GM18870 (cell line): ENCODE data around the gene RIPK4.

ENCODE experiments used
- ATAC-seq: cut with Tn5 transposase; IDR thresholded peaks from one replicate; pipeline ENCODE4 v1.9.1; 2021; ENCODE audit warnings: moderate library complexity; ENCODE audit not compliant: unreplicated experiment

The RIPK4 gene

DNA sequence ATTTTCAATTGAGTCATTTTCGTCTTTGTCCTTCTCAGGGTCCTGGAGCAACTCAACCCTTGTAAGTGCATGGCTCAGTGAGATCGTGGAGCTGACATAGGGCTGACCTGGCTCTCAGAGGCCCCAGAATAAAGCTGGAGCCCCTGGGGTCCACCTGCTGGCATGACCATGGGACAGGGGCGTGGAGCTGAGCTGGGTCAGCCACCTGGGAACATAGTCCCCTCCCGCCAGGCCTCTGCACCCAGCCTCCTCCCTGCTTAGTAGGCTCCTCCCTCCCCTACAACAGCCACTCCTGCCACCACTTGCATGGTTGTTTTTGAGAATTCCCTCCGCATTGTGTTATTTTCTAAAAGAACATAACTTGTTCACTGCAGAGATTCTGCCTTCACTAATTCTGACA, 3.1 kb upstream of the RIPK4 start:
- no peak for ATAC-seq

DNA sequence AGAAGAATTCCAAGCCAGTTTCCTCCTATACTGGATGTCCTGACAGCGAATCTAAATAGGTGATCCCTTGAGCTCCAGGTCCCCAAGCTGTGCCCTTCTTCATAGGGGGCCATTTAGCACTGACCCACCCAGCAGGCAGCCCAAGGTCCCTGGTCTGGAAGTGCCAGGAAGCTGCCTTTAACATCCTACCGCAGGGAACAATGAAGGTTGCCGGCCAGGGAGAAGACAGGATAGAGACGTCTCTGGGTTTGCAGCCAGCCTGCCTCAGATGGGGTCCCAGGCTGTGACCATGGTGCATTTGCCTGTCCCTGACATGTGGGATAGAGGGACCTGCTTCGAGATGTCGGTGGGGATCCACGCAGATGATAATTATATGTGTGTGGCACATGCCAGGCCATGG, 2.7 kb upstream of the RIPK4 start:
- no peak for ATAC-seq

DNA sequence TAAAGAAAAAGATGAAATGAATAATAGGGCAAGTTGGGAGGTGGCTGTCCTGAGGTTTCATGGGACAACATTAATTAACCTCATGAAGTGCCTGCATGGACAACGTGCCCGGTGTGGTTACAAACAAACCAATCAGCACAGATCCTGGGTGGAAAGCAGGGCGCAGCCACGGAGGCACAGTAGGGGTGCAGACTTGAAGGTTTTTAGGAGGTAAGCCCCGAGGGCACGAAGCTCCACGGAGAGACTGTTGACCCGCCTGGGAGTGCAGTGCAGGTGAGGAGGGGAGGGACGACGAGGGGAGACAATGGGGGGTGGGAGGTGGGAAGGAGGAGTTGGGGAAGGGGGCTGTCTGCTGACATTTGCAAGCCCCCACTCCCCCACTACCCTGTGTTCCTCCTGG, 2.3 kb upstream of the RIPK4 start:
- no peak for ATAC-seq

DNA sequence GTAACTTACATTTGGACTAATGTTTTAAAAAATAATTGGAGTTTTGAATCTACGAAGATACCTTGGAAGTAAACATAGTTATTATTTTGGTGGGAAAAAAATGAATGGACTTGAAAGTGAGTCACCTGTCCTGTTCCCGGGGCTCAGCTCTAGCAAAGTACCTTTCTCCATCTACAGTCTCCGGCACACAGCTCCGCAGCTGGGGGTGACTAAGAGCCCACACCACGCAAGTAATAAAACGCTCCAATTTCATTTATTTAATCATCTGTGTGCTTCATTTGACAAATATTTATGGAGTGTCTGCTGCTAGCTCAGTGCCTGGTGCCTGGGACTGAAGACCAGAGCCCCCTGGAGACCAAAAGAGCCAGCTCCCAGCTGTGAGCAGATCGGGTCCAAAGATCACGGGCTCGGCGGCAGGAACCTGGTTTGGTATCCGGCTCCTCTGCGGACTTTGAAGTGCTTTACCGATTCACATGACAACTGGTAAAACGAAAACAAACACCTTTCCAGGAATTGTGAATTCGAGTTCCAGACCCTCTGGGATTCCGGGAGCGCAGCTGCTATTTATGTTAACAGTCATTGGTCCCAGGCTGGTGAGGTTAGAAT, 1.7 kb upstream of the RIPK4 start:
- no peak for ATAC-seq

DNA sequence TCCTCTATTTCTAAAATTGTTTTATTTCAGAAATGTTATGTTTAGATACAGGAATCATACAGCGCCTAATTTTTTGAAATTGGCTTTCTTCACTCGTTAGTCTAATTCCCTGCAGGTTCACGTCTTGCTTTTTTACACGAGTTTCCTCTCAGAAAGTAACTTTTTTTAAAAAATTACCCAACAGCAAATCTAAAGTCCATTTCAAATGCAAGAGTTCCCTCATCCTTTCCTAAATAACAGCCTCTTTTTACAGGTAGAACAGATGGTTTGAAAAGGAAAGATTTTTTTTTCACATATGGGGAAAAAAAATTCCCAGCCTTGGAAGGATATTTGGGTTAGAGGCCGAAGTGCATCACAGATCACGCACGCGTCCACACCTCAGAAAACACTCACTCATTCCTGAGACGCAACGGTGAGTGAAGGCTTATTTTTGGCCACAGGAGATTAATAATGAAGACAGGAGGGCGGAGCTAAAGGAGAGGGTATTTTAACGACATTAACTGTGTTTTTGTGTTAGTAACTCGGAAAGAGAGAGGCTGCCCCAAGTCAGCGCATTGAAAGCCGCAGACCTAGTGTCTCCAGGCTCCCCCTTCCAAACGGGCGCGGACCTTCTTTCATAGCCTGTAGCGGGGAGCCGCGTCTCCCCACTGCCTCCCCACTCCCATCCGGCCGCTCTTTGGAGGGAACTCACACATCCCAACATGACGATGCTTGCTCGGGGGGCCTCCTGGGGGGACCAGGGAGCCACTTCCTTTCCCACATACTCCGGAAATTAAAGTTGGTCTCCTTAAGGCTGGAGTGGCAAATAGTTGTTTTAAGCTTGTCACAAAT, 969 bp upstream of the RIPK4 start:
- no peak for ATAC-seq

DNA sequence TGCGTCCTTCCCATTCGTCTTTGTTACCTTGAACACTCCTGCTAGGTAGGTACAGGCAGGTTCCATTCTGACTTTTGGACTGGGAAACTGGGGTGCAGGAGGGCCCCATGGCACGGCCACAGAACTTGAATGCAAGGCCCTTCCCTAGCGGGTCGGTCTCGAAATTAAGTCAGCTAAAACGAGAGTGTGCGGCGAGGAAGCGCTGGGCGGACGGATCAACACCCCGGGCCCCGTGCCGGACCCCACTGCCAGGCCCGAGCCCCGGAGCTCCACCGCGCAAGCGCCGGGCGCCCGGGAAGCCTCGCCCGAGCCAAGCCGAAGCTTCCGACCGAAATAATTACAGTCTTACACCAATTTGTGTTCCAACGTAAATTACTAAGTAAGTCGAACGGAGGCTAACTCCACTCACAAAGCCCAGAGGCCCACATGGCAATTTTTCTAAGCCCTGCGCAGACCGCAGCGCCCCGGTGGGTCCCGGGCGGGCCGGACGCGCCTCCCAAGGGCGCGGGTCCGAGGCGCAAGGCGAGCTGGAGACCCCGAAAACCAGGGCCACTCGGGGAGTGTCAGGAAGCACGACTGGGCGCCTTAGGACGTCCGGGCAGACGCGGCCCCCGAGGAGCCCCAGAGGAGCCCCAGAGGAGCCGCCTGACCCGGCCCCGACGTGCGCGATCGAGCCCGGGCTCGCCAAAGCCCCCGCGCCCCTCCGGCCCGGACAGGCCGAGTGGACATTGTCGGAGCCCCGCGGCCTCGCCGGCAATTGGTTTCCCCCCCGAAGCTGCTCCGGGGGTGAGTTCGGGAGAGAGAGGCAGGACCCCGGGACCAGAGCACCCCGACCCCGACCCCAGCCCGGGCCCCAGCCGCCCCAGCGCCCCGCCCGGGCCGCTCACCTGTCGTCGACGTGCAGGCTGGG, 624 bp downstream of the RIPK4 start:
- no peak for ATAC-seq

DNA sequence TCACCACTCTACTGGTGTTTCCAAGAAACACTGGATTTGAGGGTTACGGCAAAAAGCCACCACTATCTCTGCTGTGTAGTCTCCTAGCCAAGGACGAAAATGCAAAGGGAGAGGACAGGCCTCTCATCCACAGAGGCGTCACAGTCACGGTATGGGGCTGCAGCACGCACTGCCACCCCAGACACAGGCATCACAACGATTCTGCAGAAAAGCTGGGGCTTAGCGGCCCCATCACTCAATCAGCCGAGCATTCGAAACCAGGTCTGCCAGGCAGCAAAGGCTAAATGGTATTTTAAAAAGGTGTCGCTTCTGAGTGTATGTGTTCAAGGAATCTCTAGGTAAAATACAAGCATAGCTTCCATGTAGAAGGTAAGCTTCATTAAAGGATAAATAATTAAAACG, 1.4 kb downstream of the RIPK4 start:
- no peak for ATAC-seq

DNA sequence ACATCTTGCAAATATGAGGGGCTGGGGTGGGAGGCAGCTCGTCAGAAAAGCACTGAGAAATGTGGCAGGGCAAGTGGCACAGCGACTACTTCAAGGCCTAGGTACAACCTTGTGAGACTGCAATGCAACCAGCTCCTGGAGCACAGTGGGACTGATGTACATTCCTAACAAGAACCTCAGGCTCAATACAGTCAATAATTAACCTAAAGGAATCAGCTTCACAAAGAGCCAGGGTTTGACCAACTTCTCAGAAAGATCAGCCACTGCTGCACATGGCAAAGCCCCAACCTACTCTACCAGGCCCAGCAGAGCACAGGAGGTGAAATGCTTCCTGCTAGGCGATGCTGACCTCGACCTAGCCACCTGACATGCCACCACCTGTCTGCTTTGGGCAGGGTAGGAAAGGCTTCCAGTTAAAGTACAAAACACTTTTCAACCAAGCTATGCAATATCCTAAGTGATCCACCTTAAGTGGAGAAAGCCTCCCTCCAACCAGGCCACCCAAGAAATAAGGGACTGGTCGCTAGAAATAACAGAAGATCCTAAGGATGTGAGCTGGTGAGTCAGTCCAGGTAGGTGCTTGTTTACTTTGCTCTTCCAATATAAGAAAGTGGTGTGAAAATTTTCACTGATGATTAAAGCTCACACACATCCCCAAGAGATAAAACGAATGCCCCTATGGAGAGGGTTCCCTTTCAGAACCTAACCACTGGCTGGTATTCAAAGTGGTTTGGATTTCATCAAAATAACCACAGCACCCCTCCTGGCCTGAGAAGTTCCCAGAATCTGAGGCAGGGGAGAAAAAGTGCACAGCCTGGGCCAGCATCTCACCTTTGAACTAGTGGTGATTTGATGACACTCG, 2.1 kb downstream of the RIPK4 start:
- ATAC-seq: no peak

DNA sequence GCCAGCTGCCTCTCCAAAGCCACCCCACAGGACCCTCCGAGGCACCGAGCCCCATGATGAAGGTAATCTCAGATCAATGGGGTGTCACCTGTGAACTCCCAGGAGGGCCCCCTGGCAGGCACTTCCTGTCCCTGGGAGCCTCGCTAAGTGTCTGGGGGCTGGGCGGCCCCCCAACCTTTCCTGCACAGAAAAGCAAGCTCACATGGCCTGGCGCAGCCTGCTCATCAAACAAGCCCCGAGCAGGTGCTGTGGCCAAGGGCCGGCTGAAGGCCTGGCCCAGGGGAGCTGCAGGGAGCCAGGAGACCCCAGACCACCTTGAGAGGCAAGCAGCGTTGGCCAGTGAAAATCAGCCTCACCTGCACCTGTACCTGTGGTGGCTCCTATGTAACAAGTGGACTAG, 2.9 kb downstream of the RIPK4 start:
- no peak for ATAC-seq

DNA sequence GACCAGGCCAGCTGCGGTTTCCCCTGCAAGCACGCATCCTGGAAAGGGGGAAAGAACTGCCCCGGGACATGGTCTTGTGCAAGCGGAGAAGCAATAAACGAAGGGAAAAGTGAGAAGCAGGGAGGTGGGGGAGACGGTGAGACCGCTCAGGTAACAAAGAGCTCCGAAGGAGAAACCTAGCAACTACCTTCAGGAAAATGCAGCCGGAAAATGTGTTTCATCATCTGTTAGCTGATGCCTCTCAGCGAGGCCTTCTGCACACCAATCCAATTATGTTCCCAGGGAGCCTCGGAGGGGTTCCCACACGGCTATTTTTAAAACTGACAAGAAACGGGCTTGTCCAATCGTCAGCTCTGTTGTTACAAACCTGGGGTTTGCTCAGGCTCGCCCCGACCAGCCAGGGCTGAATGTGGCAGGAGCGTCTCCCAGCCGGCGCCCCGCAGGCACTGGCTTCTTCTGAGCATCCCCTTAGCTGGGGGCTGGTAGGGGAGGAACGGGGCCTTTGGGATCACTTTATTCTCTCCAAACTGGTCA, 3.4 kb downstream of the RIPK4 start:
- no peak for ATAC-seq

DNA sequence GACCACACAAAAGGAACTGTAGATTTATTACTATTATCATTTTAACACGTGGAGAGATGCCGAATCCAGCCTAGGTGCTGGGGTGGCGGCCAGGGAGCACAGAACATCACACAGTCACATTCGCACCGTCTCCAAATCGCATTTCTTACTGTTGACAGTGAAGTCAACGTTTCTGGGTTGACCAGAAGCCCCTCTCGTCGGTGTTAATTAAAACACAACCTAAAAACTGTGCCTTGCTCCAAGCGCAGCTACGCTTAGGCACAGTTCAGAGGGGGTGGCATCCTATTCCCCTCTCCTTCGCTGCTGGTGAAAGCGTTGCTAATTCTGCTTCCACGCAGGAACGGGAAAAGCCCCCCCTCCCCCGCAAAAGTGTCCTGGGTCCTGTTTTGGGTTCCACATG, 4.1 kb downstream of the RIPK4 start:
- no peak for ATAC-seq

DNA sequence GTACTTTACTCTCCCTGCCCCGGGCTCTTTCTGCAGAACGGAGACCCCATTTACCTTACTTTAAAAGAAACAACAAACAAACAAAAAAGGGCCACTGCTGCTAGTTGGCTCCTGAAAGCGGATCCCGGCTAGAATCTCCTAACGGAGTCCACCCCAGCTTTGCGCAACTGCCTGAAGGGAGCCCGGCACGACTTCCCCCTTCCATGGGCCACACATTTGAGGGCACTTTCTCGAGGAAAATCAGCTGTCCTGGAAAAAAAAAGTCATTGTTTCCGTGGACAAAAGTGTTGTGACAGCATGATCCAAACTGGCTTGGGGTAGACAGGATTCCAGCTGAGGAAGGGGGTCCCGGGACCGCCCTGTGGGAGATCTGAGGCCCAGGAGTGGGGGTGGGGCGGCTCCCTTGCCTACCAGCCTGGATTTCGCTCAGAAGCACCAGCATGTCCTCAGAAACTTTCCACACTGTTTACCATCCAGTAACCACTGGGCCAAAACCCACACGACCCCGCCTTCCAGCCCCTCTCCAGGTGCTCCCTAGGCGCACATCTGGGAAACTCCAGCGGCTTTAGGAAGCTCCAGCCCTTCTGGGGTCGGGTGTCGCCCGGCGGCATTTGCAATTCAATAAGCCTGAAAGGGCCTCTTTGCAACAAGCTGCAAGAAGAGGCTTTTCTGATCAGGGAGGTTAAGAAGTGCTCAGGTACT, 4.8 kb downstream of the RIPK4 start:
- ATAC-seq: no peak

DNA sequence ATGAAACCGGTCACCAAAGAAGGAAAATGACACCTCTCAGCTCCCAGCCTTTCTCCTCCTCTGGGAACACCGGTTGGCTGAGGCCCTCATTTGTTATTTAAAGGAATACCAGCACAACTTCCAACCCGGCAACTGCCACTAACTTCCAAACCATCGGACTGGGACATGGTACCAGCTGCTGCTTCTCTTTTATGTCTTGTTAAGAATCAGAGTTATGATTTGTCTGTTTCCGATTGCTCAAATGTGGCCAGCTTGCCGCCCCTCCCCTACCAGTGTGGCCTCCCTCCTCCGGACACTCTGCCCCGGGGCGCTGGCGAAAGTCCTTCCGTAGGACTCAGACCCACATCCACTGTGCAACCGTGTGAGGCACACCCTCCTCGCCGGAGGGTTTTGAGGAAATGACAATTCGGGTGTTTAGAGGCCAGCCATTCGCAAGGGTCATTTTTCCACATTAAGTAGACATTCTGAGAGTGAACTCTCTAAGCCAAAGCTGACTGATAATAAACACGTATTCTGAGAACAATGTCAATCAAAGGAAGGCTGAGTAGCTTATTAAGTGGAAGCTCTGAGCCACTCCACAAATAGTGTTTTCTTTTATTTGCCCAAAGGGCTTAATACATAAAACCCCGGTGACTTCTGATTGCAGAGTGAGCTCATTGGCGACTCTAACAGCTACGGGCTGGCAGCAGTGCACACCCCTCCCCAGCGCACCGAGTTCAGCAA, 5.5 kb downstream of the RIPK4 start:
- no peak for ATAC-seq

DNA sequence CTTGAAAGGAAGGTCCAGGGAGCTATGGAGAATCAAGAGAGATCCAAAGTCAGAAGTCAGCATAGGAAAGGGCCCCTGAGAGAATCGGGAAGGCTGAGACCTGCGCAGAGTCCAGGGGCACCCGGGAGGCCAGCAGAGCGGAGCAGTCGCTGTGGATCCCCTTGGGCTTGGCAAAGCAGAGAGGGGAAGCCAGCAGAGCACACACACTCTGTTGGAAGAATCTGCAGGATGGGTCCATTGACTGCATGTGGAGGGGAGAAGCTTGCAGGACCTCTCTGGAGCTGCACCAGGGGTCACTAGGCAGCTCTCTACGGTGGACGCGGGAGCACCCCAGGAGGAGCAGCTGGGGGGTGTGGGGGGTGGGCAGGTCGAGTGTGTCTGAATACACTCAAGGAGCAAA, 6.4 kb downstream of the RIPK4 start:
- no peak for ATAC-seq

DNA sequence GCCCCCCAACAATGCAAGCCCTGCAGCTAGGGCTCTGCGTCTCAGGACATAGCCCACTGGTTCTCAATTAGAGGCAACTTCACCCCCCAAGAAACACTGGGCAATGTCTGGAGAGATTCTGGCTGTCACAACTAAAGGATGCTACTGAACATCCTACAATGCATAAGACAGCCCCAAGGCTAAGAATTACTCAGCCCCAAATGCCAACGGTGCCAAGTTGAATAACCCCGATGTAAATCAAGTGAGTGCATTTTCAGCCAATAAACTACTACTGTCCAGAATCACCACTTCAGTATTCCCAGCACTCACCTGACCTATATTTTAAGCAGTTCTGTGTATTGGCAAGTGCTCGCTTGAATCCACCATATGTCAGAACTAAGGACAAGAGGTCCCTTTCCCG, 6.9 kb downstream of the RIPK4 start:
- no peak for ATAC-seq

DNA sequence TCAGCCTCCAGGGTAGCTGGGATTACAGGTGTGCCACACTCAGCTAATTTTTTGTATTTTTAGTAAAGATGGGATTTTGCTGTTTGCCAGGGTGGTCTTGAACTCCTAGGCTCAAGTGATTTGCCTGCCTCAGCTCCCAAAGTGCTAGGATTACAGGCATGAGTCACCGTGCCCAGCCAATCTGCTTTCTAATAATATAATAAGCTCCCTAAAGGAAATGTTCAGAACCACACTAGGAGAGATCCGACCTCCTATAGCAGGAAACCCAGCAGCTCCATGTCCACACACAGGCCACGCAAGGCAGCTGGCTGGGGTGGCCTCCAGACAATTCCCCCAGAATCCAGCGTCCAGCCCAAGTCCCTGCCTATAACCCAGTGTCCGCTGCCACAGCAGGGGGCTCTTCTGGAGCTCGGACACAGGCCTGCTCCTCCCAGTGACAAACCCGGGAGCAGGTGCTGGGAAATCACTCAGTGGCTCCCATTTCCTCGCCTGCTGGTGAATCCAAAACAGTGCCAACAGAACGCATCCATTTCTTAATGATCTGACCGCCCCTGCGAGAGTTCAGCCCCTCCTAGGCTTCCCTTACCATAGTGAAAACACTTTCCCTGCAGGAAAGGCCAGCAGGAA, 7.5 kb downstream of the RIPK4 start:
- ATAC-seq: no peak

DNA sequence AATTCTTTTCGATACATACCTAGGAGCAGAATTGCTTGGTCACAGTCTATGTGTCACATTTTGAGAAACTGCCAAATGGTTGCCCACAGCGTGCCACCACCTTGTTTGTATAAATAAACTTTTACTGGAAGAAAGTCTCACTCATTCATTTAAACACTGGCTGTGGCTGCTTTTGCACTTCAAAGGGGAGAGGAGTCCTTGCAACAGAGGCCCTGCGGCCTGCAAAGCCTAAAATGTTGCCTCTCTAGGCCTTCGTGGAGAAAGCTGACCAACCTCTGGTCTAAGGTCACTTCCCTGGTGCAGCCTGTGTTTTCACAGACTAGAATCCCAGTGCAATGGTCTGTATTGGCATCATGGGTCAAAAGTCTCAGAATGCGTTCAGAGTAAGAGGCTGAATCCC, 8.3 kb downstream of the RIPK4 start:
- ATAC-seq: no peak

DNA sequence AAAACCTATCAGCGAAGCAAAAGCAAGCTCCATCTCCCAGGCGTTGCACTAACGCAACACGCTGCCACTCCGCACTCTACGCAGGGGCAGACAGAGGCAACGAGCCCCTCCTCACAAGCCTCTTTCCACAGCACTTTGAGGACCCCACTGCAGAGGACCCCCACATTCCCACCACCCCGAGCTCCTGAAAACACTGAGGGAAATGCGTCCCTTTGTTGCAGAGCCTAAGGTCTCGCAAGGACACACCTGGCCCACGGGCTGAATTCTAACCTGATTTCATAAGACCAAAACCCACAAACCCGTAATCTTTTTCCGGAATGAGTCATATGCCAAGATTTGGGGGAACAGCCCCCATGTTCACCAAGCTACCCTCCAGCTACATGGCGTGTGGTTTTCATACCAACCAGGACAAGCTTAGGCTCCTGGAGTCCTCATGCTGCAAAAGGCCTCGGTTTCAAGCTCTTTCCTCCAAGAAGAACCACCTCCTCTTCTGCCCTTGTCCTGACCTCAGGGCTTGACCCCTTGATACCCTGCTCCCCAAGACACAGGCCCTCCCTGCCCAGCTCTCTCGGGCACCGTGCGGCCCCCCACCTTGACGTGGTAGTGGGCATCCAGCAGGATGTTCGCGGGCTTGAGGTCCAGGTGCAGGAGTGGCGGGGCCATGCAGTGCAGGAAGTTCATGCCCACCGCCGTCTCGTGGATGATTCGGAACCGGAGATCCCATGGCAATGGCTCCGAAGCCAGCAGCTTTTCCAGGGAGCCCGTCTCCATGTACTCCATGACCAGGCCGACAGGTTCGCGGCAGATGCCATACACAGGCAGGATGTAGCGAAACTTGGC, 10.7 kb downstream of the RIPK4 start:
- no peak for ATAC-seq
